KBM-7 (cell line): Measurements from ENCODE around the gene PPM1E.
"Not testable (repeated sequence)": the region's sequence is repeated elsewhere in the genome, so short reads cannot be mapped to it uniquely, and the experiment has no call there.

Source experiments
- DNase-seq: peaks from one replicate; pipeline ENCODE4 v3.0.0-alpha.2; 2015
- in situ Hi-C: fragments of 300-500 bp; cut with MboI; formaldehyde crosslinking; loops from 2 replicates; pipeline ENCODE4 v1.14.3; 2020; ENCODE audit warnings: low sequenced_read_pairs, low pct_unique_long_range_greater_than_20kb, mixed read lengths

Gene PPM1E

DNA sequence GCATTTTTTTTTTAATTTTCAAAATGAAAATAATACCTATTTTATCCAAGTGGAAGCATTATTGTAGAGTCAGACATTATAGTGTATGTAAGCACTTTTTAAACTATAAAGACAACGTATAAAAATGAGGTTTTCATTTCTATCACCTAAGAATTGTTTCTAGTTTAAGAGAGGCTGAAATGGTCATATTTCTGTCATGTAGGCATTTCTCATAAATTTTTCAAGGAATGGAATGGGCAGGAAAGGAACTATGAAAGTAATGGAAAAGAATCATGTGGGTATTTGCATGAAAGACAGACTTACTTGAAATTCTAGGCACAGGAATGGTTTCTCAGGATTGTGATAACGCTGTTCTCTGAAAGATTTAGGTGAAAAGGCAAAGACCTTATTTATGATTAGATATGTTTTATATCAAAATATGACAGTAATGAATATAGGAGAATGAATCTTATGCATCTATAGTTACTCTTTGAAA is 67.4 kb downstream of the PPM1E start:
- DNase-seq: no peak
- in situ Hi-C loops: no loop called here

DNA sequence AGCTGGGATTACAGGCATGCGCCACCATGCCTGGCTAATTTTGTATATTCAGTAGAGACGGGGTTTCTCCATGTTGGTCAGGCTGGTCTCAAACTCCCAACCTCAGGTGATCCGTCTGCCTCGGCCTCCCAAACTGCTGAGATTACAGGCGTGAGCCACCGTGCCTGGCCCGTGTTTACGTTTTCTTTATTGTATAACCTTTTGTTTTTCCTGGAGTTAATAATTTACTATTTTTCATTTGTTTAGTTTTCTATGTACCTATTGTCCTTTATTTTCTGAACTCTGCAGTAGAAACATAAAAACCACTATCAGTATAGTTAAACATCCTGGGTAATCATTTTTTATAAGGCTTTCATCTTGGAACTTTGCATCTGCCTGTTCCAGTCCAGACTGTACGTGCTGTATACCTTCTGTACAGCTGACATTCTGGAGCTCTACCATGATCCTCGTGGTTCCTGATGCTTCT is 73.6 kb downstream of the PPM1E start:
- in situ Hi-C loops: no loop called here
- no peak for DNase-seq

DNA sequence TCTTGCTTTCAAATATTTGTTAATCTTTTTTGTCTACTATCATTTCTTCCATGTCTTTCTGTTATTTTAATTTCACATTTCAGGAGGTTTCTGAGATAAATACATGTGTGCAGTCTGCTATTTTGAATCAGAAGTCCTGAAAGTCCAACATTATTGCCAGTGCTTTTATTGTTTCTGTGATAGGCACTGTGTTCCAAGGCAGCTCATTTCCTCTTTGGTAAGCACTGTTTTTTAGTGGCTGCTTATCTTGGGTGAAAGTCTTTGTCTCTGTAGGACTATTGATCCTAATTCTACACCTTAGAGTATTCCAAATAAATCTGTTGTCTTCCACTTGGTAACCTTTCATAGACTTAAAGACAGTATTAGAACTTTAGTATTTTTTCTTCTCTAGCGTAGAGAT is 76.1 kb downstream of the PPM1E start:
- in situ Hi-C loops: no loop called here
- DNase-seq: no peak

DNA sequence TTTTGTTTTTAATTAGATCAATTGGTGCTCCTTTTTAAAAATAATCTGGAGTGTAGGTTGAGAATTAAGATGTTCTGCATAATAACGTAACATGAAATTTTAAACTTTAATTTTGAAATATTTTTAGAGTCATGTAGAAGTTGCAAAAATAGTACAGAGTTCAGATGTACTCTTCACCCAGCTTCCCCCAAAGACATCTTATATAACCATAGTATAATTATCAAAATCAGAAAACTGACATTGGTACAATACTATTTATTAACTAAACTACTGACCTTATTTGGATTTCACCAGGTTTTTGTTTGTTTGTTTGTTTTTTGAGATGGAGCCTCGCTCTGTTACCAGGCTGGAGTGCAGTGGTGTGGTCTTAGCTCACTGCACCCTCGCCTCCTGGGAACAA is 76.9 kb downstream of the PPM1E start:
- no peak for DNase-seq
- in situ Hi-C loops: no loop called here

DNA sequence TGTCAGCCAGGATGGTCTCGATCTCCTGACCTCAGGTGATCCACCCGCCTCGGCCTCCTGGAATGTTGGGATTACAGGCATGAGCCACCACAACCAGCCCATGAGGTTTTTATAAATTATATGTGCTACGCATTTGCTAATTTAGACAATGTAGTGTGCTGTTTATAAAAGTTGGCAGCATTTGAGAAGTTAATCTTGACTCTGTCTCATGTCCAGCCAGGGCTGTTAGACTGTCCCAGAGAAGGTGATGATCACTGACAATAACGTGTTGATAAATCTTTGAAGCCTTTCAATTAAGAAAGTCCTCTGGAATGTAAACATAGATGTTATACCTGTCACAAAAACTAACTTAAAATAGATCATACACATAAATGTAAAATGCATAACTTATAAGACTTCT is 82.0 kb downstream of the PPM1E start:
- in situ Hi-C loops: no loop called here
- DNase-seq: no peak

DNA sequence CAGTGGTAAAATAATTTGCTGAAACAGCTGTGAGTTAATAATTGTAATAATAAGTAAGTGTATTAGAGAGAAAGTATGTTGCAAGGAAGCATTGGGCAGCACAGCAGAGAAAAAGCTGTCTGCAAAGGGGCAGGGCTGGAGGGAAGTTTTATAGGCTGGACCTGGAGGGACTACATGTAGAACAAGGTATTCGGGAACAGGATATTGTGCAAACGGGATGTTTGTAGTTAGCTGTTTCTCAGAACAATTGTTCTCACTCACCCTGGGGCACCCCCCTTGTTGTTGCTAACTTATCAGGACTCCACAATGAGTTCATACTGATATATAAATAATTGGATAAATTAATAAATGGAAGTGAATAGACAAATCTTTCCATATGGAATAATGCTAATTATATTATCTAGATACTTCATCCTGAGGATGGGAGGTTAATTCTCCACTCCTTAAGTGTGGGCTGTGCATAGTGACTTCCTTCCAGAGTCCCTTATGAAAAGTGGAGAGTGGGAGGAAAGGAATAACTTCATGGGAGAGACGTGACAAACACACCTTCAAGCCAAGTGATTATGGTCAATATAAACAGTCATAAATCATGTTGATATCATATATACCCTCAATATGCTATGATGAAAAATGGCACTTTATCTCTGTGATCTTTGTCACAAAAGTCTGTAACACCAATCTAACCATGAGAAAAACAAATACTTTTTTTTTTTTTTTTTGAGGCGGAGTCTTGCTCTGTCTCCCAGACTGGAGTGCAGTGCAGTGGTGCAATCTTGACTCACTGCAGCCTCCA is 85.4 kb downstream of the PPM1E start:
- DNase-seq: no peak
- in situ Hi-C loops: no loop called here

DNA sequence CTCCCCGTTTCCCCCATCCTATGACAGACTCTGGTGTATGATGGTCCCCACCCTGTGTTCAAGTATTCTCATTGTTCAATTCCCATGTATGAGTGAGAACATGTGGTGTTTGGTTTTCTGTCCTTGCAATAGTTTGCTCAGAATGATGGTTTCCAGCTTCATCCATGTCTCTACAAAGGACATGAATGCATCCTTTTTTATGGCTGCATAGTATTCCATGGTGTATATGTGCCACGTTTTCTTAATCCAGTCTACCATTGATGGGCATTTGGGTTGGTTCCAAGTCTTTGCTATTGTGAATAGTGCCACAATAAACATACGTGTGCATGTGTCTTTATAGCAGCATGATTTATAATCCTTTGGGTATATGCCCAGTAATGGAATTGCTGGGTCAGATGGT is 90.8 kb downstream of the PPM1E start:
- in situ Hi-C loops, DNase-seq: not testable (repeated sequence)

DNA sequence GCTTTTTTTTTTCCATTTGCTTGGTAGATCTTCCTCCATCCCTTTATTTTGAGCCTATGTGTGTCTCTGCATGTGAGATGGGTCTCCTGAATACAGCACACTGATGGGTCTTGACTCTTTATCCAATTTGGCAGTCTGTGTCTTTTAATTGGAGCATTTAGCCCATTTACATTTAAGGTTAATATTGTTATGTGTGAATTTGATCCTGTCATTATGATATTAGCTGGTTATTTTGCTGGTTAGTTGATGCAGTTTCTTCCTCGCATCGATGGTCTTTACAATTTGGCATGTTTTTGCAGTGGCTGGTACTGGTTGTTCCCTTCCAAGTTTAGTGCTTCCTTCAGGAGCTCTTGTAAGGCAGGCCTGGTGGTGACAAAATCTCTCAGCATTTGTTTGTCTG is 94.5 kb downstream of the PPM1E start:
- DNase-seq, in situ Hi-C loops: not testable (repeated sequence)

DNA sequence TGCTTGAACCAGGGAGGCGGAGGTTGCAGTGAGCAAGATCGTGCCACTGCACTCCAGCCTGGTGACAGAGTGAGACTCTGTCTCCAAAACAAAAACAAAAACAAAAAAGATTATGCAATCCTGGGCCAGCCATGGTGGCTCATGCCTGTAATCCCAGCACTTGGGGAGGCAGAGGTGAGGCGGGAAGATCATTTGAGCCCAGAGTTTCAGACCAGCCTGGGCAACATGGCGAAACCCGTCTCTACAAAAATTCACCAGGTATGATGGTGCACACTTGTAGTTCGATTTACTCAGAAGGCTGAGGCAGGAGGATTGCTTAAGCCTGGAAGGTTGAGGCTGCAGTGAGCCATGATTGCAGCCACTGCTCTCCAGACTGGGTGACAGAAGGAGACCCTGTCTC is 109.6 kb downstream of the PPM1E start:
- in situ Hi-C loops: no loop called here
- DNase-seq: no peak

DNA sequence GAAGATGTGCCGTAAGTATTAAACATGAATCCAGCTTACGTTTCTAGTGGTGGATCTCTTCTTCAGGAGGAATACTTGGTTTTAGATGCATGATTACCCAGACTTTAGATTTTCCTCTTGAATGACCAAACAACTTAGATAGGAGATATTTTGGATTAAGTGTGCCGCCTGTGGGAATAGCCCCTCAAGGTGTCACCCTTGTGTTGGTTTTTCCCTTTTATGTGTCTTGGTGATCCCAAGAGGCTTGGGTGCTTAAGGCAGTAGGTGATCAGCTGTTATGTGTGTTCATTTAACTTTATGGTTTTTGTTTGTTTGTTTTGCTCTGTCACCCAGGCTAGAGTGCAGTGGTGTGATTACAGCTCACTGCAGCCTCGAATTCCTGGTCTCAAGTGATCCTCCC is 115.1 kb downstream of the PPM1E start:
- DNase-seq: no peak
- in situ Hi-C loops: no loop called here

DNA sequence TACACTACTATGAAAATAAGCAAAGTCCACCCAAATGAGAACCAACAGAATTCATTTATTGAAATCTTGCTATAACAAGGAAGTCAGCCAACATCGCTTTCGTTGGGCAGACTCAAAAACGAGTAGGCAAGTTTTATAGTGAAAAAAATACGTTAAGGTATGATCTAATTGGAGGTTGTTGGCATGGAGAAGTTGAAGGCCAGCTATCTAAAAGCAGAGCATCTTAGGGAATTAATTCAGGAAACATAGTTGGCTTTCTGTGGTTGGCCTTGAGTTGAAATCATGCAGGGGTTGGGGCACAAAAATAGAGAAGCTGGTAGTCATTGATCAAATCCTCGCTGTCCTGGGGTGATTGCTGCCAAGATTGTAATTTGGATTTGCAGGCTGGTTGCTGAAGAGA is 118.3 kb downstream of the PPM1E start:
- peak; percentile 80 for DNase-seq
- in situ Hi-C loops: no loop called here

DNA sequence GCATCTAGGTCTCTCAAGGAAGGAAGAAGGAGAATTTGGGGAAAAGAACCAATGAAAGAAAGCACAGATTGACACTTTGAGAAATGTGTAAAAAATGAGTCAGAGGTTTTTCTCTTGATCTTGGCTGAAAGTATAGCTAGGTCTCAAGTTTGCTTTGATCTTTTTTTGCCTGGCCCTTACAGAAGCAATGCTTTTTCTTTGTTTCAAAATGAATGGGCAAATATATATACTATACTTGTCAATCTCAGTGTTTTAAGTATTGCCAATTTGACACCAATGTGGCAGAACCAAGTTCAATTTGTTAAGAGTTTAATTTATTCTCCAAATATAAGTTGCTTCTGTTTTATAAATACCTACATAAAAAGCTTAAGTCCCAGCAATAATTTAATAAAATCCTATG is 119.6 kb downstream of the PPM1E start:
- in situ Hi-C loops: no loop called here
- DNase-seq: no peak

DNA sequence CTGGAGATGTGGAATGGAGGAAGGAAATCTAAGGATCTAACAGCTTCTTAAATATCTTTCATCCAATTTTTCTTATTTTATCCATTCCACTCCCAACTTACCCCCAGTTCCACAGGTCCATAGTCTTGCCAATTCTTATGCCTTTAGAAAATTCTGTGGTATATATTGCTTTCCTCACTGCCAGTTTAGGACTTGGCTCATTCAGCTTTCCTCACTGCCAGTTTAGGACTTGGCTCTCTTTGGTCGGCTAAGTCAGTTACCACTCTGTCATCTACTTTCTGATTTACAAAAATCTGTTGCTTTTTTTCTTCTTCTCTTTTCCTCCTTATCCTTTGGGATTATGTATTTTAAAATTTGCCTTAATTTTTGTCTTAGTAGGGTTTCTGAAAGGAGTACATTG is 128.5 kb downstream of the PPM1E start:
- DNase-seq: no peak
- in situ Hi-C loops: no loop called here

DNA sequence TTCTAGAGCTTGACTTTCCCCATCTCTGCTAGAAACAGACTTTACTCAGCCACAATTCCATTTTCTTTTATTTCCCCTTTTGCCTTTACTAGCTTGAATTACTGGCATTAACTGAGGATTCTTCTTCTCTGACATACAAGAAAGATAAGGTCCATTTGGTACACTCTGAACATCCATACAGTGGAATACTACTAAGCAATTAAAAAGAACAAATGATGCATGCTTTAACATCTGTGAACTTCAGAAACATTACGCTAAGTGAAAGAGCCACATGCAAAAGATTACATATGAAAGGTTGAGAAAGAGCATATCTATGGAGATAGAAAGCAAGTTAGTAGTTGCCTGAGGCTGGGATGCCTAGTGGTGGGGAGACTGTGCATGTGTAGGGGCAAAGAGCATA is 130.9 kb downstream of the PPM1E start:
- DNase-seq: no peak
- in situ Hi-C loops: no loop called here

DNA sequence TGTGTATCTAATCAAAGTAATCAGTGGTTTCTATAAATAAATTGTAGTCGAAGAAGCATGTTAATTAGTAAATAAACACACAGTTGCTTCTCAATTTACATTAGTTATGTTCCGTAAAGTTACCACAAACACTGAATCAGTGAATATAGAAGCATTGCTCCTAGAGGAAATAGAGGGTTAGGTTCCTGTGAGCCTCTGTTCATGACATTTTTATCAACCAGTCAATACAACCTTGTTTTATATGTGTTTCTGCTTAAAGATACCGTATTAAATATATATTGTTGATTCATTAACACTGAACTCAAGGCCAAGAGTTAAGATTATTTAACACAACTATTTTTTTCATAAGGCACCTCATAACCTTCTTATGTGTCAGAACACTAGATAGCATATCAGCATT is 134.3 kb downstream of the PPM1E start:
- in situ Hi-C loops: no loop called here
- no peak for DNase-seq

DNA sequence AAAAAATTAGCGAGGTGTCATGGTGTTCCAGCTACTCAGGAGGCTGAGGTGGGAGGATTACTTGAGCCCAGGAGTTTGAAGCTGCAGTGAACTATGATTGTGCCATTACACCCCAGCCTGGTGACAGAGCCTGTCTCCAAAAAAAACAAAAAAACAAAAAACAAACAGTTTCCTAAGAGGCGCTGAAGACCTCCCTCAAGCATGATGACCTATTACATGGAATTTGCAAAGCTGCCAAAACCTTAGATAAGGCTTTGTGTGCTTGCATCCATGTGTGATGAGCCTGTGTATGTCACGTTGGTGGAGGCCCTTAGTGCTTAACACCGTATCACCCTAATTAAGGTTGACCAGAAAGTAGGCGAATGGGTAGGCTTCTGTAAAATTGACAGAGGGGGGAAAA is 143.5 kb downstream of the PPM1E start:
- DNase-seq: no peak
- in situ Hi-C loops: no loop called here

DNA sequence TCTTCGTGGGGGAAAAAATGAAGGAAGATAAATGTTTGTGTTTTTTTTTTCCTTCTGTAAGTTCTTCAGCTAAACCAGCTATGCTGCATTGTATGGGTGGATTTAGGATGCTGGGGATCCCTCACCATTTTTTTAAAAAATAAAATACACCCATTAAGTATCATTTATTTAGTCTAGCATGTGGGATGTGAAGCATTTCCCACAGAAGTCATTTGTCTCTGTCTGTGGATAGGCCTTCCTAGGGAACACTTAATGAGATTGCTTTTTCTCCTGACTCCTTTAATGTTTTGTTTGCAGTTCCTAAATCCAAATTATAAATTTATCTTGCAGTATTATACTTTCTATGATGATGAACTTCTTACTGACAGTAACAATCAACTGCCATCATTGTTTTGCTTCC is 146.7 kb downstream of the PPM1E start:
- no peak for DNase-seq
- in situ Hi-C loops: no loop called here

DNA sequence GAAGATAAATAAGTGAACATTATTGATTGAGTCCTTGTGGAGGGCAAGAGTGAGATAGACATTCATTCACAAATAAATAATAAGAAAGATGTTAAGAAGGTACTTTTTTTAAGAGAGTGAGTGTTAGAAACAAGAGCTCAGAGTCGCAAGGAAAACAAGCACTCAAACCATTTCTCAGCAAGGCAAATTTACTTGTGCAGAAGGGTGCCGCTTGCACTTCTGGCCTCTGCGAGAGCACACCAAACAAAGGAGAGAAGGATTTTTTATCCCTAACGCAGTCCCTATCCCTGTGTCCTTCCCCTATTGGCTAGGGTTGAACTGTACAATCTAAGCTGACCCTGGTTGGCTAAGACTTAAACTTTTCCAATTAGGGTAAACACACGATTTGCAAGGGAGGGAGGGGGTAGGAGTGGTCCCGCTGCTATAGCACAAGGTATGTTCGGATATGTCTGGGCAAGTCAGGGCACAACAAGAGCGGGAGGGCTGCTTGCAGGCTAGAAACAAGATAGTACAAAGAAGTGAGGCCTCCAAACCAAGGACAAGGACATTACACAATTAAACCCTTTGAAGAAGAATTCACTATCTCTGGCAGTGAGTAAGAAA is 156.2 kb downstream of the PPM1E start:
- in situ Hi-C loops: no loop called here
- peak; percentile 4 for DNase-seq

DNA sequence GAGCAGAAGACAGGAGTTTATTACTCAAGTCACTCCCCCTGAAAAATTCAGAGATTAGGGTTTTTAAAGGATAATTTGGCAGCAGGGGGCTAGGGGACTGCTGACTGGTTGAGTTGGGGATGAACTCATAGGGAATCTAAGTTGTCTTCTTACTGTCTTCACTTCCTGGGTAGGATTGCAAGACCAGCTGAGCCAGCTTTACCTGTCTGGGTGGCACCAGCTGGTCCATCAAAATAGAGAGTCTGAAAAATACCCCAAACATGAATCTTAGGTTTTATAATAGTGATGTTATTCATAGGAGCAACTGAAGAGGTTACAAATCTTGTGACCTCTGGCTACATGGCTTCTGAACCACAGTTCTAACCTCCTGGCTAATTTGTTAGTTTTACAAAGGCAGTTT is 157.9 kb downstream of the PPM1E start:
- DNase-seq: no peak

DNA sequence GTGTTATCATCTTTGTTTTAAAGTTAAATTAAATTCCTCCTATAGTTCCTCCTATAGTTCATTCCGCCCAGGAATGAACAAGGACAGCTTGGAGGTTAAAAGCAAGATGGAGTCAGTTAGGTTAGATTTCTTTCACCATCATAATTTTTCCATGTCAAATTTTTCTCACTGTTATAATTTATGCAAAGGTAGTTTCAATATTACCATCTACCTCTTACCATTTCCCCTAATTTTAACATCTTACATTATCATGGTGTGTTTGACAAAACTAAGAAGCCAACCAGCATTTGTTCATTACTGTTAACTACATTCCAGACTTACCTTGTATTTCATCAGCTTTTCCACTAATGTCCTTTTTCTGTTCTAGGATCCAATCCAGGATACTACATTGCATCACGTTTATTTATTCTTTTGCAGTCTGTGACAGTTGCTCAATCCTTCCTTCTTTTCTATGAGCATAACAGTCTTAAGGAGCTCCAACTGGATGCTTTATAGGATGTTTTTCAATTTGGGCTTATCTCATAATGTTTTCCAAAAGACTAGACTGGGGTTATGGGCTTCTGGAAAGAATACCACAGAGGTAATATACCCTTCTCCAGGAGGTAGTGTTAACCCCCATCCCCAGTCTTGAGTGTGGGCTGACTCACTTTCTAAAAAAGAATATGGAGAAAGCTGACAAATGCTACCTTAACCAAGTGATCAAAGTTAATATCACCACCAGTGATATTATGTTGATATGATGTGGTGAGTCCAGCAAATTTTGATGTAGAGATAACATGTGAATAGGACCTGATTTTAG is 158.5 kb downstream of the PPM1E start:
- DNase-seq: no peak
- in situ Hi-C loops: no loop called here

More for the DNA sequence above, 157.9 kb downstream of the PPM1E start:
- in situ Hi-C loops: no loop called here
